ENCODE results near the gene ARHGAP25. TPM values are rescaled to one million over a fixed set of nuclear protein-coding genes. Genes with fewer than 3 reads are reported as not detected.

The ARHGAP25 gene
- total and polyA plus RNA-seq, 2 donors from 2014 or later = 6.3 to 20.4 TPM

DNA sequence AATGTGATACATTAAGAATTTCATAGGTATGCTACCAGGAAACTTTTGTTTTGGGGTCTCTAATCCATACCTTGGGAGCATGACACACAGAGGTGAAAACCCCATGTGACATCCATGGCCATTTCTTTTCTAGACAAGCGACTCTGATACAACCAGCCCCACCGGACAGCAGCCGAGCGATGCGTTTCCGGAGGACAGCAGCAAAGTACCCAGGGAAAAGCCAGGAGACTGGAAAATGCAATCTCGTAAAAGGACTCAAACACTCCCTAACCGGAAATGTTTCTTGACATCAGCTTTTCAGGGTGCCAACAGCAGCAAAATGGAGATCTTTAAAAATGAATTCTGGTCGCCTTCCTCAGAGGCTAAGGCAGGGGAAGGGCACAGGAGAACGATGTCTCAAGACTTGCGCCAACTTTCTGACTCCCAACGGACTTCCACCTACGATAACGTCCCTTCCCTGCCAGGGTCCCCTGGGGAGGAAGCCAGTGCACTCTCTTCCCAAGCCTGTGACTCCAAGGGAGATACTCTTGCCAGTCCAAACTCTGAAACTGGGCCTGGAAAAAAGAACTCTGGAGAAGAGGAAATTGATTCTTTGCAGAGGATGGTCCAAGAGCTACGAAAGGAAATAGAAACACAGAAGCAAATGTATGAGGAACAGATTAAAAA is 87.7 kb downstream of the ARHGAP25 start:
- Histone ChIP-seq H3K9ac (ENCODE audit: low read length in 3 of 3) (no peak overlapping the region), H3K4me1 (ENCODE audit: control insufficient read depth in 2 of 3, insufficient read depth in 2 of 3, low read depth in 1 of 3, low read length in 3 of 3) (no peaks in the 10 kb centered on the region), H3K27ac (ENCODE audit: low read depth in 2 of 2, low read length in 2 of 2) (no peak overlapping the region), H3K36me3 (ENCODE audit: control insufficient read depth in 2 of 3, insufficient read depth in 3 of 3, low read length in 3 of 3) (peaks cover 0 to 3% (median 2%) of the 10 kb centered on the region in 3 donors), H3K9me3 (ENCODE audit: control insufficient read depth in 2 of 3, insufficient read depth in 1 of 3, low read length in 3 of 3) (no peaks in the 10 kb centered on the region), H3K27me3 (ENCODE audit: control insufficient read depth, insufficient read depth, low read length) (no peaks in the 10 kb centered on the region), H3K4me3 (ENCODE audit: low read length in 3 of 3) (no peak overlapping the region)
- no peak for TF ChIP-seq CTCF (IDR thresholded peaks at IDR 0.05; ENCODE audit: borderline replicate concordance, extremely low read depth, insufficient read depth)
- intact Hi-C loops (cut with DNase I) = no loop called here
- FAIRE-seq = no peak
- DNase-seq = no peak

DNA sequence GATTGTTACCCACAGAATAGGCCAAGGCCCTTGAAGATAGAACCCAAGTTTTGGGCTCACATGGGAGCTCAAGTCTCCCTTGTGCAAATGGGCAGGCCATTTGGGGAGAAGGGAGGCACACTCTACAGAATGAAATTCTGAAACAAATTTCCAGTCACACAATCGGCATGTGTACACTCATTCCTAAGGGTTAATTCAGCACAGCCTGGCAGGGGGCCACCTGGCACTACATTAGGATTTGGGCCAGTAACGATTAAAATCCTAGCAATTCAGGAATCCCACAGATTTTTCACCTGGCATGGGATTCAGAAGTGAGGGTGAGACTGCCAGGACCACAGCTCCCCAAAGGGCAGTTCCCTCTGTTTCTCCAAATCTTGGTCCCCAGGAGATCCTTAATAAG is 90.2 kb downstream of the ARHGAP25 start:
- no peak for TF ChIP-seq CTCF (IDR thresholded peaks at IDR 0.05; ENCODE audit: borderline replicate concordance, extremely low read depth, insufficient read depth)
- H3K27ac ChIP-seq (ENCODE audit: low read depth in 2 of 2, low read length in 2 of 2) = no peak overlapping the region
- DNase-seq = no peak
- H3K4me1 ChIP-seq (ENCODE audit: control insufficient read depth in 2 of 3, insufficient read depth in 2 of 3, low read depth in 1 of 3, low read length in 3 of 3) = peaks cover 5 to 12% (median 9%) of the 10 kb centered on the region in 3 donors
- no peaks in the 10 kb centered on the region for H3K27me3 ChIP-seq (ENCODE audit: control insufficient read depth, insufficient read depth, low read length)
- intact Hi-C loops (cut with DNase I) = no loop called here
- no peak overlapping the region for H3K9ac ChIP-seq (ENCODE audit: low read length in 3 of 3)
- H3K36me3 ChIP-seq (ENCODE audit: control insufficient read depth in 2 of 3, insufficient read depth in 3 of 3, low read length in 3 of 3) = peaks cover 0 to 3% (median 2%) of the 10 kb centered on the region in 3 donors
- no peak overlapping the region for H3K4me3 ChIP-seq (ENCODE audit: low read length in 3 of 3)
- no peak for FAIRE-seq
- H3K9me3 ChIP-seq (ENCODE audit: control insufficient read depth in 2 of 3, insufficient read depth in 1 of 3, low read length in 3 of 3) = no peaks in the 10 kb centered on the region

- intact Hi-C loops (cut with DNase I) = no loop called here
- H3K4me1 ChIP-seq (ENCODE audit: control insufficient read depth in 2 of 3, insufficient read depth in 2 of 3, low read depth in 1 of 3, low read length in 3 of 3) = peaks cover 5 to 12% (median 9%) of the 10 kb centered on the region in 3 donors
- H3K4me3 ChIP-seq (ENCODE audit: low read length in 3 of 3) = no peak overlapping the region
- DNase-seq (no peak), FAIRE-seq (no peak)
- no peak for TF ChIP-seq CTCF (IDR thresholded peaks at IDR 0.05; ENCODE audit: borderline replicate concordance, extremely low read depth, insufficient read depth)
- peaks cover 0 to 3% (median 2%) of the 10 kb centered on the region in 3 donors for H3K36me3 ChIP-seq (ENCODE audit: control insufficient read depth in 2 of 3, insufficient read depth in 3 of 3, low read length in 3 of 3)
- no peaks in the 10 kb centered on the region for H3K27me3 ChIP-seq (ENCODE audit: control insufficient read depth, insufficient read depth, low read length)
- no peak overlapping the region for H3K27ac ChIP-seq (ENCODE audit: low read depth in 2 of 2, low read length in 2 of 2)
- H3K9me3 ChIP-seq (ENCODE audit: control insufficient read depth in 2 of 3, insufficient read depth in 1 of 3, low read length in 3 of 3) = no peaks in the 10 kb centered on the region
- H3K9ac ChIP-seq (ENCODE audit: low read length in 3 of 3) = no peak overlapping the region
Measured at GRCh38 chr2:68825866-68826265, 91.3 kb downstream of the ARHGAP25 start.
